AG04449 (cell line): Measurements from ENCODE around the gene C1QA.

Experiments
- CTCF ChIA-PET: fragments of 350-600 bp; formaldehyde crosslinking; extraction: SDS; loops from one replicate; lab custom pipeline; 2021; ENCODE audit warnings: antibody characterized with exemption; lab: Yijun Ruan, JAX
- POLR2A ChIA-PET: fragments of 400-600, 350-600 bp; formaldehyde crosslinking; extraction: SDS; loops from one replicate; lab custom pipeline; 2020; ENCODE audit warnings: antibody characterized with exemption, inconsistent platforms; lab: Yijun Ruan, JAX
- DNase-seq: peaks from one replicate; pipeline ENCODE4 v3.0.0-alpha.2; 2010; ENCODE audit warnings: low read depth, low spot score
- H3K4me3 ChIP-seq: 2 replicates; pipeline ENCODE4 v1.5.1; 2011; ENCODE audit warnings: low read depth, mild to moderate bottlenecking, control low read depth, low read length
- CTCF ChIP-seq: IDR thresholded peaks from one replicate; pipeline ENCODE4 v1.5.1; 2011; ENCODE audit warnings: mild to moderate bottlenecking, moderate library complexity, low read length, control low read depth, inconsistent platforms; ENCODE audit not compliant: insufficient read depth; ENCODE audit errors: missing control alignments

The C1QA gene

DNA sequence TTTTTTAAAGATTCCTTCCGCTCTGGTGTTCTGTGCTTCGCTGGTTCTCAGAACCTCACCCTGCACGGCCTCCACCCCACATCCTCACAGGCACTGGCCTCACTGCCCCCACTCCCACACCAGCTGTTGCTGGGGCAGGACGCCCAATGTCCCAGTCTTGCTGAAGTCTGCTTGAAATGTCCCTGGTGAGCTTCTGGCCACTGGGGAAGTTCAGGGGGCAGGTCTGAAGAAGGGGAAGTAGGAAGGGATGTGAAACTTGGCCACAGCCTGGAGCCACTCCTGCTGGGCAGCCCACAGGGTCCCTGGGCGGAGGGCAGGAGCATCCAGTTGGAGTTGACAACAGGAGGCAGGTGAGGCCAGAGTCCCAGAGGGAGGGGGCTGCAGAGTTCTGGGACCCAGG is at the start of gene C1QA:
Gene C1QA (plus strand): TSS at position 276 of the 400 bp plus-strand sequence. CDS start 989 bp downstream, outside the sequence.
- TF ChIP-seq CTCF = no peak
- ChIA-PET CTCF (interaction anchor here (1.1 to 1.4 kb wide), 2 partner anchors 216 to 219 kb away, joined by 3 to 4 read pairs; no protein-coding TSS in a partner anchor), POLR2A (no interaction called here)
- H3K4me3 ChIP-seq = no peak within 1 kb of the TSS
- no peak for DNase-seq

GRCh38 chr1:22587247-22587646 is 49.2 kb upstream of the C1QA start:
- CTCF ChIA-PET = no interaction called here
- H3K4me3 ChIP-seq = no peak overlapping the region
- no peak for DNase-seq
- TF ChIP-seq CTCF = no peak
- POLR2A ChIA-PET = no interaction called here

- TF ChIP-seq CTCF = no peak
- CTCF ChIA-PET = no interaction called here
- H3K4me3 ChIP-seq = no peak overlapping the region
- POLR2A ChIA-PET = no interaction called here
- no peak for DNase-seq
Measured at GRCh38 chr1:22588899-22589422, 47.5 kb upstream of the C1QA start.

DNA sequence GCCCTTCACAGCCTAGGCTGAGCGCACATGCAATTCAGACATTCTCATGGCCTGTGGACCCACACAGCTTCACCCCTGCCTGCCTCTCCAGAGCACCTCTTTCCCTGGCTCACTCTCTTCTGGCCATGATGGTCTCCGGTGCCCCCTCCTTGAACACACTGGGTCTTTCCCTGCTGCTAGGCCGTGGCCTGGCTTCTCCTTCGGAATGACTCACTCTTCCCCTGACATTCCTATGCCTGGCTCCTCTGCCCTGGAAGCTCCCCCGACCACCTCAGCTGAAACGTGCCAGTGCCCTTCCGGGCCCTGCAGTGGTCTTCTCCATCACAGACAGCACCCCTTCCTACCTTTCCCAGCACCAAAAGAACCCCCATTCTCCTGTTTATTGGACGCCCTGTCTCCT is 44.9 kb upstream of the C1QA start:
- no peak for TF ChIP-seq CTCF
- no peak for DNase-seq
- CTCF ChIA-PET = no interaction called here
- POLR2A ChIA-PET = no interaction called here
- no peak overlapping the region for H3K4me3 ChIP-seq

DNA sequence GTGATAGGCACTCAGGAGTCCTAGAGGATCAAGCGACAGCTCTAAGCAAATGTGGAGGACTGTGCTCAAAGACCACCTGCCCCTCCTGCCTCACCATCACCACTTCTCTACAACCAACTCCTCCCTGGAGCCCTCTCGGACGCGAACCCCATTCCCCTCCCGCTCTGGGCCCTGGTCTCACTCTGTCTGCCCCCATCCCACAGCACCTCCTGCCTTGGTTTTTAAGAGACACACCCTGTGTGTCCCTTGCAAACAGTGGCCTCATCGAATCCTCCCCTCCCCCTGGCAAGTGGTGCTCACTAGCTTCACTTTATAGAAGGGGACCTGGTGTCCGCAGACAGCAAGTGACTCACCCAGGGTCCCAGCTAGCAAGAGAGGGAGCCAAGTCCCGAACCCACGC is 44.4 kb upstream of the C1QA start:
- TF ChIP-seq CTCF = no peak
- POLR2A ChIA-PET = no interaction called here
- CTCF ChIA-PET = no interaction called here
- no peak overlapping the region for H3K4me3 ChIP-seq
- DNase-seq = no peak

GRCh38 chr1:22592919-22593790 is 43.3 kb upstream of the C1QA start:
- TF ChIP-seq CTCF = no peak
- DNase-seq = no peak
- H3K4me3 ChIP-seq = no peak overlapping the region
- POLR2A ChIA-PET = no interaction called here
- CTCF ChIA-PET = no interaction called here
